ENCODE measurements around the gene RFX8. TPM values are rescaled to one million over a fixed set of nuclear protein-coding genes. Genes with fewer than 3 reads are reported as not detected.

RFX8 gene
- under 1 TPM; 0.14 to 0.85 TPM for total RNA-seq

DNA sequence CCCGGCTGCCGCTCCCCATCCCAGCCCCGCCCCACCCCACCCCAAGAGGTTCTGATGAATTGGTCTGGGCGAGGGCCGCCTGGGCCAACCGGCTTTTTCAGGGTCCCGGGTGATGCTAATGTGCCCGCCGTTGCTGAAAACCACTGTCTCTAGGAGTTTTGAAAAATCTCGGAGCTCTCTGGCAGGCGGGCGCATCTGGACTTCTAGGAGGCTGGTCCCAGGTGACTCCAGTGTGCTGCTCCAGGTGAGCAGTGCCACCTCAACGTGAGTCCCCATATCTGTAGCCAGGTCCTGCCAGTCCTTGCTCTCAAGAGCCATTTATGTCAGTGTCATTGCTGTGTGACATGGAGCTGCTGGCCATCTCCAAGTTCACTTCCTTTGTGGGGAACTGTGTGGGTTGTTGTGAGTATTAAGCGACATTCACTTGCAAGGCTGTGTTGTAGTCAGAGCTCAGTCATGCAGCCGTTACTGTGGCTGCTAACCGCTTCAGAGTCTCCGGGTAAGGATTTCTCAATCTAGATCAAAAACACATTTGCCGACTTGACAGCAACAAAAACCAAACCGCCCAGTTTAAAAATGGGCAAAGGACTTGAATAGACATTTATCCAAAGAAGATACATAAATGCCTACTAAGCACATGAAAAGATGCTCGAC lies at the start of gene RFX8:
Gene RFX8, minus strand, starts transcription at position 382 of the 654 bp plus-strand sequence. CDS start 8,264 bp downstream, outside the sequence.
- Histone ChIP-seq H3K27me3 (replicated peaks; ENCODE audit: insufficient read depth) (no peaks in the 10 kb centered on the region), H3K36me3 (no peaks in the 10 kb centered on the region), H3K9me3 (no peaks in the 10 kb centered on the region), H3K4me1 (ENCODE audit: control insufficient read depth in 1 of 2, low read depth in 2 of 2) (peaks cover 4 to 8% of the 10 kb centered on the region in 2 donors), H3K27ac (peak within 1 kb of the TSS in 1 of 2 donors; percentile 43), H3K4me3 (peak within 1 kb of the TSS; percentile 77)
- DNase-seq (ENCODE audit: low spot score) (no peak), ATAC-seq (ENCODE audit: insufficient number of reproducible peaks, low FRiP score, low read depth) (no peak)
- TF ChIP-seq, protein P1, sequence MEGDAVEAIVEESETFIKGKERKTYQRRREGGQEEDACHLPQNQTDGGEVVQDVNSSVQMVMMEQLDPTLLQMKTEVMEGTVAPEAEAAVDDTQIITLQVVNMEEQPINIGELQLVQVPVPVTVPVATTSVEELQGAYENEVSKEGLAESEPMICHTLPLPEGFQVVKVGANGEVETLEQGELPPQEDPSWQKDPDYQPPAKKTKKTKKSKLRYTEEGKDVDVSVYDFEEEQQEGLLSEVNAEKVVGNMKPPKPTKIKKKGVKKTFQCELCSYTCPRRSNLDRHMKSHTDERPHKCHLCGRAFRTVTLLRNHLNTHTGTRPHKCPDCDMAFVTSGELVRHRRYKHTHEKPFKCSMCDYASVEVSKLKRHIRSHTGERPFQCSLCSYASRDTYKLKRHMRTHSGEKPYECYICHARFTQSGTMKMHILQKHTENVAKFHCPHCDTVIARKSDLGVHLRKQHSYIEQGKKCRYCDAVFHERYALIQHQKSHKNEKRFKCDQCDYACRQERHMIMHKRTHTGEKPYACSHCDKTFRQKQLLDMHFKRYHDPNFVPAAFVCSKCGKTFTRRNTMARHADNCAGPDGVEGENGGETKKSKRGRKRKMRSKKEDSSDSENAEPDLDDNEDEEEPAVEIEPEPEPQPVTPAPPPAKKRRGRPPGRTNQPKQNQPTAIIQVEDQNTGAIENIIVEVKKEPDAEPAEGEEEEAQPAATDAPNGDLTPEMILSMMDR (IDR thresholded peaks at IDR 0.05): no peak

DNA sequence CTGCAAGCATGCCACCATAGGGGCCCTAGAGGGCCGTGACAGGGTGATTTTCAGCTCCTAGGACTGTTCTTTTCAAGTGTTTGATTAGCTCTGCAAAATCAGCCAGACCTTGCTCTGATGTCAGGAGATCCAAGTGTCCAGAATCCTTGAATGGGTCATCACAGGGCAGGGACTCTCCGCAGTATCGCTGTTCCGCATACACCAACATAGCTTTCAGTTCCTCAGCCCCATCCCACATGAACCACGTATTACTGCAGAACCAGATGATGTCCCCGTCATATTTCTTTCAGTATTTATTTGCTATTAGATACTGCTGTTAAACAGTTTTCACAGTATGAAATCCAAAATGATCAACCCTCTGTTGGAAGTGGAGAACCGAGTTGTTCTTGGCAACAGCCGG lies 46.6 kb upstream of the RFX8 start:
- Histone ChIP-seq H3K27ac (no peak overlapping the region), H3K4me3 (no peak overlapping the region), H3K36me3 (no peaks in the 10 kb centered on the region), H3K27me3 (replicated peaks; ENCODE audit: insufficient read depth) (no peaks in the 10 kb centered on the region), H3K4me1 (ENCODE audit: control insufficient read depth in 1 of 2, low read depth in 2 of 2) (peaks cover 0 to 20% of the 10 kb centered on the region in 2 donors), H3K9me3 (no peaks in the 10 kb centered on the region)
- ATAC-seq (ENCODE audit: insufficient number of reproducible peaks, low FRiP score, low read depth) (no peak), DNase-seq (ENCODE audit: low spot score) (no peak)
- TF ChIP-seq, protein P1 (IDR thresholded peaks at IDR 0.05): no peak

DNA sequence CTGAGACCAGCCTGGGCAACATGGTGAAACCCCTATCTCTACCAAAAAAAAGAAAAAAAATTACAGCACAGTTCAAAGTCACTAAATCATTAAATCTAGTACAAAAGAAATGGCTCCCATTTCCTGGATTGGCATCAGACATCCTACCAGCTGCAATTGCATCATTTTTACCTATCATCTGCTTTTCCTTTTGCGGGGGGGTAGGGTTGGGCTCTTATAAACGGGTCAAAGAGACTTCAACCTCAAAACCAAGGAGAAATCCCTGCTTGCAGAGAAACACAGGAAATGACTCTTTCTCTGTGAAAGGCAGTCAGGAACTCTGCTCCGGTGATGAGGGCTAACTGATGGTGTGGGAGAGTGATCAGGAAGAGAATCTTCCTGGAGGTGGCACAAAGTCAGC lies 45.3 kb upstream of the RFX8 start:
- peaks cover 4 to 28% of the 10 kb centered on the region in 2 donors for H3K4me1 ChIP-seq (ENCODE audit: control insufficient read depth in 1 of 2, low read depth in 2 of 2)
- ATAC-seq (ENCODE audit: insufficient number of reproducible peaks, low FRiP score, low read depth): no peak
- no peaks in the 10 kb centered on the region for H3K9me3 ChIP-seq
- TF ChIP-seq, protein P1 (IDR thresholded peaks at IDR 0.05): no peak
- DNase-seq (ENCODE audit: low spot score): no peak
- no peak overlapping the region for H3K27ac ChIP-seq
- H3K4me3 ChIP-seq: no peak overlapping the region
- no peaks in the 10 kb centered on the region for H3K36me3 ChIP-seq
- no peaks in the 10 kb centered on the region for H3K27me3 ChIP-seq (replicated peaks; ENCODE audit: insufficient read depth)

DNA sequence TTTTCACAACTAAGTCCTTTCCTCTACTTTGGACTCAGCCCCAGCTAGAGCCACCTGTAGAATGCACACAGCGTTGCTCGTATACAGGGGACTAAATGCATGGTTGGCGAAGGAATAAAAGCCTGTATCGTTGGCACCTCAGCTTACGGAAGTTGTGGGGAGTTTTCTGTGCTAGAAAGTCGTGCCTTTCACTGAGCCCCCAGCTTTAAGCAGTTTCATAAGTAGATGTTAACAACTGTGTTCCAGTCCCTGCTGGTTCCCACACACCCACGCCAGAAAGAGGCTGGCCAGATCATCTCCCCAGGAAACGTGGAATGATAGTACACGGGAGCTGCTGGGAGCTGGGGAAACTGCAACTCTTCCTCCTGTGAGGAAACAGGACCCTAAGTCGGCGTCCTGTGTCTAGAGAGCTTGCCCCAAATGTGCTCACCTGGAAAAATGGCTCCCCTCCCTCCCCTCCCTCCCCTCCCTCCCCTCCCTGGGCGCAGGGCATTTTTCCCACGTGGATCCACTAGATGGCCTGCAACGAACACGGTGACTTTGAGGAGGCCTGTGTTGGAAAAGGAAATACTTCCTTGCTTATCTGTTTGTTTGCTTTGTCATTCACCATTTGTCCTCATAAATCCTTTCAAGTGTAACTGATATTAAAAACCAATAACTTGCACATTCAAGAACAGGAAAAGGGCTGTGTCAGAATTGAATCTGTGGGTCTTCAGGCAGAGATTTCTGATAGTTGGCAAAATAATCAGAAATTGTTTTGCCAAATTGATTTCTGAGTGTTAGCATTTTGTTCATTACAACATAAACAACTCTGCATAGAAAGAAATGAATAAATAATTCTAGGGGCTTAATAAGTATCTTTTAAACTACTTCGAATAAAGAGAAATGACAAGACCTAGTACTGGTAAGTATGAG lies 43.9 kb upstream of the RFX8 start:
- H3K36me3 ChIP-seq: no peaks in the 10 kb centered on the region
- H3K4me3 ChIP-seq: no peak overlapping the region
- no peak for DNase-seq (ENCODE audit: low spot score)
- H3K9me3 ChIP-seq: no peaks in the 10 kb centered on the region
- ATAC-seq (ENCODE audit: insufficient number of reproducible peaks, low FRiP score, low read depth): no peak
- TF ChIP-seq, protein P1 (IDR thresholded peaks at IDR 0.05): no peak
- H3K27me3 ChIP-seq (replicated peaks; ENCODE audit: insufficient read depth): no peaks in the 10 kb centered on the region
- H3K4me1 ChIP-seq (ENCODE audit: control insufficient read depth in 1 of 2, low read depth in 2 of 2): peaks cover 5 to 33% of the 10 kb centered on the region in 2 donors
- no peak overlapping the region for H3K27ac ChIP-seq

DNA sequence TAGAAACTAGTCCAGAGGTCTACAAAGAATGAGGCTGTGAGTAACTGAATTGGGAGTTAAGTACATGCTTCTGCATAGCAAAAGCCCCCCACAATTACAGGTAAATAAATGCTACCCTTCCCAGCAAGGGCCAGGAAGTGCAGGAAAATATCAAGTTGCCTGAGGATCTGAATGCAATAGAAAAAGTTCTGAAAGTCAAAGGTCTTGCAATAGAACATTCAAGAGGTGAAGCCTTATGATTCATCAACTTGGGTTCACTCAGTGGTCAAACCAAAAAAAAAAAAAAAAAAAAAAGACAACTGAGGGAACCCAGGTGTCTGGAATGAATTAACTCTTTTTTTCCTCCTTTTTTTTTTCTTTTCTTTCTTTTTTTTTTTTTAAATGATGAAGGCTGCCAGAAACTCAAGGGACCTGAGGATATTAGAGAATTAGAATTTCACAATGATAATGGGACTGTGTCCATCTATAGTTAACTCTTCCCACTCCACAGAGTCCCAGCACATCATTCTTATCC lies 42.9 kb upstream of the RFX8 start:
- no peaks in the 10 kb centered on the region for H3K36me3 ChIP-seq
- no peaks in the 10 kb centered on the region for H3K27me3 ChIP-seq (replicated peaks; ENCODE audit: insufficient read depth)
- H3K4me3 ChIP-seq: no peak overlapping the region
- peaks cover 5 to 33% of the 10 kb centered on the region in 2 donors for H3K4me1 ChIP-seq (ENCODE audit: control insufficient read depth in 1 of 2, low read depth in 2 of 2)
- no peak overlapping the region for H3K27ac ChIP-seq
- DNase-seq (ENCODE audit: low spot score) (no peak), ATAC-seq (ENCODE audit: insufficient number of reproducible peaks, low FRiP score, low read depth) (no peak)
- no peaks in the 10 kb centered on the region for H3K9me3 ChIP-seq
- TF ChIP-seq, protein P1 (IDR thresholded peaks at IDR 0.05): no peak

Data from thoracic aorta (tissue), 2 donors.